HCT116 (cell line): Measurements from ENCODE around the gene TMTC1. TPM values are rescaled to one million over a fixed set of nuclear protein-coding genes. Genes with fewer than 3 reads are reported as not detected.

ENCODE experiments used
- ATAC-seq: fragments of 200-7000 bp; cut with Tn5 transposase; 2 replicates; pipeline ENCODE4 v1.9.1; 2020; ENCODE audit warnings: mild to moderate bottlenecking, moderate library complexity
- BruUV-seq: library from RNA; stranded (reverse); fragments of 400-500 nt; replicated peaks from 2 replicates; lab custom pipeline; 2021; lab: Mats Ljungman, UMichigan
- CTCF ChIA-PET: fragments of 300-600 bp; sonication (Branson Sonifier 250); formaldehyde crosslinking; loops from one replicate; lab custom pipeline; 2021; ENCODE audit warnings: antibody characterized with exemption; lab: Charles Lee
- POLR2A ChIA-PET: fragments of 300-600, 350-600 bp; sonication (Branson Sonifier 250); formaldehyde crosslinking; loops from one replicate; lab custom pipeline; 2021; ENCODE audit warnings: antibody characterized with exemption; lab: Charles Lee
- RAD21 ChIA-PET, 2 experiments: fragments of 300-600 bp; sonication (Branson Sonifier 250); formaldehyde crosslinking; loops; one replicate each; lab custom pipeline; 2023; ENCODE audit warnings: low total read pairs in 2 of 2; ENCODE audit not compliant: uncharacterized antibody in 2 of 2, unreplicated experiment in 2 of 2, low non-redundant PET in 1 of 2; lab: Charles Lee
- DNase-seq: peaks from one replicate; pipeline ENCODE4 v3.0.0-alpha.2; 2010; ENCODE audit warnings: low read depth, low spot score
- H2AFZ ChIP-seq: fragments of 200-600 bp; shearing (Covaris generic), sonication (generic); 2 replicates; pipeline ENCODE4 v1.6.1; 2017; ENCODE audit warnings: low read depth, mixed run types, mixed read lengths, antibody characterized with exemption, low read length; ENCODE audit not compliant: poor library complexity, severe bottlenecking
- H3K27ac ChIP-seq: 2 replicates; pipeline ENCODE4 v1.5.1; 2012; ENCODE audit warnings: low read depth, low read length
- H3K27me3 ChIP-seq: fragments of 200-600 bp; sonication (generic); 2 replicates; pipeline ENCODE4 v1.6.1; 2016; ENCODE audit warnings: mixed run types, low read length, mixed read lengths; ENCODE audit not compliant: insufficient read depth
- H3K36me3 ChIP-seq, 2 experiments: fragments of 200-500 bp in 1 of 2; fragments of 200-600 bp in 1 of 2; sonication (Bioruptor generic) in 1 of 2; sonication (generic) in 1 of 2; 2 replicates each; pipeline versions ENCODE4 v1.5.1 to v1.6.1; 2014 to 2016; ENCODE audit warnings: low read length in 2 of 2, inconsistent platforms in 1 of 2, mixed read lengths in 1 of 2, mixed run types in 1 of 2; ENCODE audit not compliant: insufficient read depth in 2 of 2, control insufficient read depth in 1 of 2
- H3K4me1 ChIP-seq, 2 experiments: fragments of 200-600 bp in 1 of 2; sonication (generic) in 1 of 2; 2 replicates each; pipeline versions ENCODE4 v1.5.1 to v1.6.1; 2012 to 2017; ENCODE audit warnings: low read length in 2 of 2, inconsistent platforms in 1 of 2, mild to moderate bottlenecking in 1 of 2, mixed read lengths in 1 of 2, mixed run types in 1 of 2, moderate library complexity in 1 of 2; ENCODE audit not compliant: insufficient read depth in 2 of 2, control insufficient read depth in 1 of 2
- H3K4me2 ChIP-seq: fragments of 200-600 bp; sonication (generic); 2 replicates; pipeline ENCODE4 v1.6.1; 2017; ENCODE audit warnings: mixed run types, low read length, mixed read lengths
- H3K4me3 ChIP-seq, 2 experiments: fragments of 200-600 bp in 1 of 2; sonication (generic) in 1 of 2; replicated peaks in 1 of 2; 2 replicates each; pipeline ENCODE4 v1.5.1; 2011 to 2016; ENCODE audit warnings: low read length in 2 of 2, control low read depth in 1 of 2, low read depth in 1 of 2, mild to moderate bottlenecking in 1 of 2, mixed read lengths in 1 of 2, mixed run types in 1 of 2
- H3K79me2 ChIP-seq: fragments of 200-600 bp; sonication (generic); 2 replicates; pipeline ENCODE4 v1.6.1; 2017; ENCODE audit warnings: mild to moderate bottlenecking, mixed run types, low read length, moderate library complexity, mixed read lengths; ENCODE audit not compliant: insufficient read depth
- H3K9ac ChIP-seq: fragments of 200-600 bp; sonication (generic); 2 replicates; pipeline ENCODE4 v1.6.1; 2016; ENCODE audit warnings: low read length, mixed read lengths
- H3K9me2 ChIP-seq: fragments of 200-600 bp; sonication (generic), shearing (Covaris generic); 2 replicates; pipeline ENCODE4 v1.6.1; 2017; ENCODE audit warnings: mixed run types, mild to moderate bottlenecking, moderate library complexity; ENCODE audit not compliant: insufficient read depth
- H3K9me3 ChIP-seq, 2 experiments: fragments of 200-500 bp in 1 of 2; fragments of 200-600 bp in 1 of 2; sonication (Bioruptor generic) in 1 of 2; sonication (generic) in 1 of 2; 2 replicates each; pipeline ENCODE4 v1.6.1; 2014 to 2017; ENCODE audit warnings: low read length in 2 of 2, mixed read lengths in 2 of 2, inconsistent platforms in 1 of 2, low read depth in 1 of 2, mild to moderate bottlenecking in 1 of 2, mixed run types in 1 of 2, moderate library complexity in 1 of 2; ENCODE audit not compliant: control insufficient read depth in 1 of 2, insufficient read depth in 1 of 2
- H4K20me1 ChIP-seq: fragments of 200-600 bp; sonication (generic), shearing (Covaris generic); 2 replicates; pipeline ENCODE4 v1.6.1; 2017; ENCODE audit warnings: mixed run types, mild to moderate bottlenecking, moderate library complexity; ENCODE audit not compliant: insufficient read depth
- CBX3 ChIP-seq: IDR thresholded peaks from 2 replicates; pipeline ENCODE4 v1.6.1; 2012; ENCODE audit warnings: low read depth
- CEBPB ChIP-seq: IDR thresholded peaks from 2 replicates; pipeline ENCODE4 v1.6.1; 2012; ENCODE audit warnings: low read depth
- EZH2phosphoT487 ChIP-seq: fragments of 200-600 bp; IDR thresholded peaks from 2 replicates; pipeline ENCODE4 v1.6.1; 2018; ENCODE audit warnings: antibody characterized with exemption, borderline replicate concordance
- FOSL1 ChIP-seq: IDR thresholded peaks from 2 replicates; pipeline ENCODE4 v1.6.1; 2012; ENCODE audit warnings: low read depth
- JUND ChIP-seq: IDR thresholded peaks from 2 replicates; pipeline ENCODE4 v1.6.1; 2012
- SIN3A ChIP-seq: IDR thresholded peaks from 2 replicates; pipeline ENCODE4 v1.6.1; 2012; ENCODE audit warnings: low read depth
- SP1 ChIP-seq: IDR thresholded peaks from 2 replicates; pipeline ENCODE4 v1.6.1; 2012; ENCODE audit warnings: low read depth
- SRF ChIP-seq: IDR thresholded peaks from 2 replicates; pipeline ENCODE4 v1.6.1; 2012; ENCODE audit warnings: low read depth
- TCF7L2 ChIP-seq: IDR thresholded peaks from 2 replicates; pipeline ENCODE4 v1.7.0; 2011; ENCODE audit warnings: borderline replicate concordance, inconsistent platforms; ENCODE audit not compliant: insufficient read depth, insufficient read length; ENCODE audit errors: extremely low read depth
- ZFX ChIP-seq: fragments of 450-650 bp; IDR thresholded peaks from 2 replicates; pipeline ENCODE4 v1.6.1; 2017
- intact Hi-C: fragments of 100-400 bp; cut with micrococcal nuclease; formaldehyde crosslinking; loops from 2 replicates; pipeline ENCODE4 v1.10.0; 2022
- total RNA-seq: library from RNA; stranded (reverse); gene quantifications from one replicate; pipeline ENCODE4 v1.2.1, GENCODE V29; 2021; ENCODE audit not compliant: unreplicated experiment
- TF ChIP-seq, protein P1 (sequence below): IDR thresholded peaks from 2 replicates; pipeline ENCODE4 v1.6.1; 2011; ENCODE audit warnings: mild to moderate bottlenecking, low read length, moderate library complexity; ENCODE audit not compliant: insufficient replicate concordance; ENCODE audit errors: extremely low read depth
- TF ChIP-seq, protein P2 (sequence below): IDR thresholded peaks from 2 replicates; pipeline ENCODE4 v1.6.1; 2012
- TF ChIP-seq, protein P3 (sequence below): IDR thresholded peaks from 2 replicates; pipeline ENCODE4 v1.6.1; 2012; ENCODE audit warnings: low read depth

Gene TMTC1
- total RNA-seq, 1 experiment from 2014 or later = 2.0 TPM

DNA sequence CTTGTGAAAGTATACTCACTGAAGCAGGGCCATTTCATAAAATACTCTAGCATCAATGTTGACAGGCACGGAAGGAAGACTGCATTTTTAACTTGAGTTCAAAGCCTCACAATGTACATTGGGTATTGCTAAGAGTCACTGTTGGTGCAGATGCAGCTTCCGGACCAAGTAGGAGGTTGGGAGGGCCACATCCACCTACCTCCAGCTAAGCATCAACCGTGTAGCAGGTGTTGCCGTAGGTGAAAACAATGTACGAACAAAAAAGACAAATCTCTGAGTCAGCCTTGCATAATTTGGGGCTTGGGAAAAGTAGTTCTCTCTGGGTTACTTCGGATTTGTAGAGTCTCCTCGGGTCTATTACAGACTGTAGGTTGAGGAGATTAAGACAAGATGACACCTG, 48.1 kb downstream of the TMTC1 start:
- Histone ChIP-seq H3K36me3 (no peaks in the 10 kb centered on the region), H4K20me1 (no peaks in the 10 kb centered on the region), H3K4me1 (peaks cover 0 to 8% of the 10 kb centered on the region in 2 experiments; a peak in 2 of 4 replicates), H3K4me2 (no peak overlapping the region), H3K79me2 (no peaks in the 10 kb centered on the region), H3K4me3 (no peak overlapping the region), H3K27ac (no peak overlapping the region), H3K9ac (no peak overlapping the region), H2AFZ (no peak overlapping the region), H3K27me3 (no peaks in the 10 kb centered on the region), H3K9me3 (no peaks in the 10 kb centered on the region), H3K9me2 (no peaks in the 10 kb centered on the region)
- no TSS peak for BruUV-seq
- DNase-seq = no peak
- intact Hi-C loops = no loop called here
- CTCF ChIA-PET = no interaction called here
- TF ChIP-seq SP1 (no peak), ZFX (no peak), FOSL1 (no peak), EZH2phosphoT487 (no peak), CBX3 (no peak), SRF (no peak), JUND (no peak), TCF7L2 (no peak), SIN3A (no peak), CEBPB (no peak)
- TF ChIP-seq, protein P1, sequence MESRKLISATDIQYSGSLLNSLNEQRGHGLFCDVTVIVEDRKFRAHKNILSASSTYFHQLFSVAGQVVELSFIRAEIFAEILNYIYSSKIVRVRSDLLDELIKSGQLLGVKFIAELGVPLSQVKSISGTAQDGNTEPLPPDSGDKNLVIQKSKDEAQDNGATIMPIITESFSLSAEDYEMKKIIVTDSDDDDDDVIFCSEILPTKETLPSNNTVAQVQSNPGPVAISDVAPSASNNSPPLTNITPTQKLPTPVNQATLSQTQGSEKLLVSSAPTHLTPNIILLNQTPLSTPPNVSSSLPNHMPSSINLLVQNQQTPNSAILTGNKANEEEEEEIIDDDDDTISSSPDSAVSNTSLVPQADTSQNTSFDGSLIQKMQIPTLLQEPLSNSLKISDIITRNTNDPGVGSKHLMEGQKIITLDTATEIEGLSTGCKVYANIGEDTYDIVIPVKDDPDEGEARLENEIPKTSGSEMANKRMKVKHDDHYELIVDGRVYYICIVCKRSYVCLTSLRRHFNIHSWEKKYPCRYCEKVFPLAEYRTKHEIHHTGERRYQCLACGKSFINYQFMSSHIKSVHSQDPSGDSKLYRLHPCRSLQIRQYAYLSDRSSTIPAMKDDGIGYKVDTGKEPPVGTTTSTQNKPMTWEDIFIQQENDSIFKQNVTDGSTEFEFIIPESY = no peak
- TF ChIP-seq, protein P2, sequence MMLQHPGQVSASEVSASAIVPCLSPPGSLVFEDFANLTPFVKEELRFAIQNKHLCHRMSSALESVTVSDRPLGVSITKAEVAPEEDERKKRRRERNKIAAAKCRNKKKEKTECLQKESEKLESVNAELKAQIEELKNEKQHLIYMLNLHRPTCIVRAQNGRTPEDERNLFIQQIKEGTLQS = no peak
- TF ChIP-seq, protein P3, sequence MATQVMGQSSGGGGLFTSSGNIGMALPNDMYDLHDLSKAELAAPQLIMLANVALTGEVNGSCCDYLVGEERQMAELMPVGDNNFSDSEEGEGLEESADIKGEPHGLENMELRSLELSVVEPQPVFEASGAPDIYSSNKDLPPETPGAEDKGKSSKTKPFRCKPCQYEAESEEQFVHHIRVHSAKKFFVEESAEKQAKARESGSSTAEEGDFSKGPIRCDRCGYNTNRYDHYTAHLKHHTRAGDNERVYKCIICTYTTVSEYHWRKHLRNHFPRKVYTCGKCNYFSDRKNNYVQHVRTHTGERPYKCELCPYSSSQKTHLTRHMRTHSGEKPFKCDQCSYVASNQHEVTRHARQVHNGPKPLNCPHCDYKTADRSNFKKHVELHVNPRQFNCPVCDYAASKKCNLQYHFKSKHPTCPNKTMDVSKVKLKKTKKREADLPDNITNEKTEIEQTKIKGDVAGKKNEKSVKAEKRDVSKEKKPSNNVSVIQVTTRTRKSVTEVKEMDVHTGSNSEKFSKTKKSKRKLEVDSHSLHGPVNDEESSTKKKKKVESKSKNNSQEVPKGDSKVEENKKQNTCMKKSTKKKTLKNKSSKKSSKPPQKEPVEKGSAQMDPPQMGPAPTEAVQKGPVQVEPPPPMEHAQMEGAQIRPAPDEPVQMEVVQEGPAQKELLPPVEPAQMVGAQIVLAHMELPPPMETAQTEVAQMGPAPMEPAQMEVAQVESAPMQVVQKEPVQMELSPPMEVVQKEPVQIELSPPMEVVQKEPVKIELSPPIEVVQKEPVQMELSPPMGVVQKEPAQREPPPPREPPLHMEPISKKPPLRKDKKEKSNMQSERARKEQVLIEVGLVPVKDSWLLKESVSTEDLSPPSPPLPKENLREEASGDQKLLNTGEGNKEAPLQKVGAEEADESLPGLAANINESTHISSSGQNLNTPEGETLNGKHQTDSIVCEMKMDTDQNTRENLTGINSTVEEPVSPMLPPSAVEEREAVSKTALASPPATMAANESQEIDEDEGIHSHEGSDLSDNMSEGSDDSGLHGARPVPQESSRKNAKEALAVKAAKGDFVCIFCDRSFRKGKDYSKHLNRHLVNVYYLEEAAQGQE = no peak
- RAD21 ChIA-PET = no interaction called here
- ATAC-seq = no peak
- POLR2A ChIA-PET = no interaction called here
